ENCODE measurements around the gene CAPN14. TPM values are rescaled to one million over a fixed set of nuclear protein-coding genes. Genes with fewer than 3 reads are reported as not detected.
A peak's percentile ranks its signal among the peaks of the same experiment; 100 is the strongest.

CAPN14 gene
- total RNA-seq, 3 donors from 2014 or later: 0.09 to 0.14 TPM; not detected in 1

GRCh38 chr2:31237348-31238017 is 20.2 kb upstream of the CAPN14 start:
- DNase-seq (no peak), ATAC-seq (no peak)
- Histone ChIP-seq H3K4me1 (ENCODE audit: low read depth) (peaks cover 7% of the 10 kb centered on the region), H3K4me3 (no peak overlapping the region), H3K9me3 (no peaks in the 10 kb centered on the region), H3K36me3 (ENCODE audit: low read depth) (no peaks in the 10 kb centered on the region)
- intact Hi-C loops (cut with DNase I, micrococcal nuclease): no loop called here
- no peak for TF ChIP-seq CTCF (IDR thresholded peaks at IDR 0.05)

DNA sequence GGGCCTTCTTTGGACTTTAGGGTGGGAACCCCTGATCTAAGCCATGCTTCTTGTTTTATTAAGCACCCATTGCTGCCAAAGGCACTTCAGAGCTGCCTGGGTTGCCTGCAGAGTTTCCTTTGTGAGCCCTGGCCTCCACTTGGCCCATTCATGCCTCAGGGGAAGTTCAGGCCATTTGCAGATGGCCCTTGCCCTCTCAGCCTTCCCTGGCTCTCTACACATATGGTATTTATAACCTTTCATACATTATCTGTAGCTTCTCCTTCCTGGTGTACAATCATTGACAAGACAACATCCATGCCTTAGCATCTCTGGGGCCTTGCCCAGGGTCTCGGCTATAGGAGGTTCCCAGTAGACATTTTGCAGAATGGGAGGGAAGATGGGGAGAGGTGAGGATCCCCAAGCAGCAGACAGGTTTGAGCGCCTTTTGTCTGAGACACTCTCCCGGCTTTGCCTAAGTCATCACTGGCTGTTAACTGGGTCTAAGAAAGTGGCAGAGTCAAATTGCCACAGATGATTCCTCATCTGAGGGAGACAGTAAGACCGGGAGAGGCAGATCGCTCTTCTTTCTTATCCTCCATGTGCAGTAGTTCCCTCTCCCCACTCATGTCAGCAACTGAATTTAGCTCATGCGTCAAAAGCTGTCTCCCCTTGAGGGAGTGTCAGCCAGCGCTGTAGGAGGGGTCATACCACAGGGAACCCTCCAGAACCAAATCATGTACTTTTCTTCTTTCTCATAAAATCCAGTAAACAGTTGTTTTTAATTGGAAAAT is 19.3 kb upstream of the CAPN14 start:
- Histone ChIP-seq H3K4me3 (no peak overlapping the region), H3K9me3 (no peaks in the 10 kb centered on the region), H3K4me1 (ENCODE audit: low read depth) (peaks cover 7% of the 10 kb centered on the region), H3K36me3 (ENCODE audit: low read depth) (no peaks in the 10 kb centered on the region)
- TF ChIP-seq CTCF (IDR thresholded peaks at IDR 0.05): no peak
- intact Hi-C loops (cut with DNase I, micrococcal nuclease): no loop called here
- ATAC-seq (no peak), DNase-seq (no peak)

GRCh38 chr2:31235504-31235902 is 18.2 kb upstream of the CAPN14 start:
- no peak for DNase-seq
- TF ChIP-seq CTCF (IDR thresholded peaks at IDR 0.05): no peak
- no peaks in the 10 kb centered on the region for H3K36me3 ChIP-seq (ENCODE audit: low read depth)
- peaks cover 7% of the 10 kb centered on the region for H3K4me1 ChIP-seq (ENCODE audit: low read depth)
- no peak overlapping the region for H3K4me3 ChIP-seq
- no peak for ATAC-seq
- intact Hi-C loops (cut with DNase I, micrococcal nuclease): no loop called here
- no peaks in the 10 kb centered on the region for H3K9me3 ChIP-seq

- no peaks in the 10 kb centered on the region for H3K9me3 ChIP-seq
- ATAC-seq: no peak
- intact Hi-C loops (cut with DNase I, micrococcal nuclease): no loop called here
- no peak overlapping the region for H3K4me3 ChIP-seq
- peaks cover 7% of the 10 kb centered on the region for H3K4me1 ChIP-seq (ENCODE audit: low read depth)
- TF ChIP-seq CTCF (IDR thresholded peaks at IDR 0.05): no peak
- H3K36me3 ChIP-seq (ENCODE audit: low read depth): no peaks in the 10 kb centered on the region
- DNase-seq: no peak
Measured at GRCh38 chr2:31234683-31235503, 17.6 kb upstream of the CAPN14 start.

DNA sequence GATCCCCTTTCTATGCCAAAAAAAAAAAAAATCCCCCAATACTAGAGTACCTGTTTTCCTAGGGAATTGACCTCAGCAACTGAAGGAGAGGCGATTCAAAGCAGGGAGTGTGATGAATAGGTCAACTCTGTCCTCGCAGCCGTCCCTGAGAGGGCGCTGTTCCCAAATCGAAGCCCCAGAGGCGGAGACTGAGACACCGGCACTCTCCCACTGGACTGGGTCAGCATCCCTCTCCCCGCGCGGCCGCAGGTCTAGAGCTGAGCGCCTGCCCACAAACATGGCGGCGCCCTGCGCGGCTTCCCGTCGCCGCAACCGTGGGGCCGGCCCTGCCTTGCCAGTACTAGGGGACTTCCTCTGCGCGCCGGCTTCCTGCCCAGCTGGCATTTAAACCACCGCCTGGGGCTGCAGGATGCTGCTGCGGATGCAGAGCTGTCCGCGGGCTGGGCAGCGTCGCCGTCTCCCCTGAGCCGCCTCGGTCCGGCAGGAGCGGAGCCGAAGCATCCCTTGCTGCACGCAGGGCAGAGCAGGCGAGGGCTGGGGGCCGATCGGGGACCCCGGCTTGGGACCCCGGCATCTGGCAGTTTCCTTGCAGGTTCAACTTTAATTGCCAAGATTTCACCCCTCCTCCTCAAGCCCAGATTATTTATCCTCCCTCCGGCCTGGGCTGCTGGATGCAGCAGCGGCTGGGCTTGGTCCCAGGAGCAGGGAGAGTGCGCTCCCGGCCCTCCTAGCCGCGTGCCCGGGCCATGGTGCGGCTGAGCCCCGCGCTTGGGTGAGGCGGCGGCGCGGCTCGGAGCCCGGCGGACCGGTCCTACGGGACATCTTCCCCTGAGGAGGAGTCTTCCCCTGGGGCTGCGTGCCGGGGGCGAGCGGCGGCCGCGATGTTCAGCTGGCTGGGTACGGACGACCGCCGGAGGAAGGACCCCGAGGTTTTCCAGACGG is 16.7 kb upstream of the CAPN14 start, which contains the start of gene EHD3:
EHD3 (plus strand) TSS at position 412 of the 942 bp plus-strand sequence; CDS start at position 882, 470 bp downstream.
- Histone ChIP-seq H3K4me1 (ENCODE audit: low read depth) (peaks cover 7% of the 10 kb centered on the region), H3K4me3 (no peak within 1 kb of the TSS), H3K9me3 (no peaks in the 10 kb centered on the region), H3K36me3 (ENCODE audit: low read depth) (no peaks in the 10 kb centered on the region)
- ATAC-seq (peak; percentile 95), DNase-seq (peak; percentile 70 to 88 (median 82))
- intact Hi-C loops (cut with DNase I, micrococcal nuclease): no loop called here
- peak; percentile 17 for TF ChIP-seq CTCF (IDR thresholded peaks at IDR 0.05)
